Small intestine (tissue), 7 donors: ENCODE measurements around the gene CBX7. TPM values are rescaled to one million over a fixed set of nuclear protein-coding genes. Genes with fewer than 3 reads are reported as not detected.

ENCODE experiments used
- DNase-seq, 2 donors: peaks; one replicate each; pipeline versions ENCODE4 v3.0.0 to v3.0.0-alpha.2; 2013
- FAIRE-seq: peaks from 2 replicates; lab custom pipeline; 2012; peaks lifted over from hg19 to GRCh38; lab: Jason Lieb, UNC
- H3K27ac ChIP-seq, 3 donors: one replicate each; pipeline ENCODE4 v1.5.1; 2013; ENCODE audit warnings: low read length in 2 of 3, mild to moderate bottlenecking in 2 of 3, control low read depth in 1 of 3, inconsistent platforms in 1 of 3, low read depth in 1 of 3, moderate library complexity in 1 of 3
- H3K27me3 ChIP-seq, 3 donors: one replicate each; pipeline ENCODE4 v1.6.1; 2013; ENCODE audit warnings: low read length in 3 of 3, inconsistent platforms in 1 of 3; ENCODE audit not compliant: control insufficient read depth in 3 of 3, insufficient read depth in 3 of 3
- H3K36me3 ChIP-seq, 3 donors: one replicate each; pipeline ENCODE4 v1.6.1; 2013; ENCODE audit warnings: low read length in 3 of 3, inconsistent platforms in 1 of 3, low read depth in 1 of 3, mild to moderate bottlenecking in 1 of 3, moderate library complexity in 1 of 3; ENCODE audit not compliant: control insufficient read depth in 3 of 3, insufficient read depth in 2 of 3
- H3K4me1 ChIP-seq, 3 donors: one replicate each; pipeline ENCODE4 v1.6.1; 2013; ENCODE audit warnings: low read length in 2 of 3, inconsistent platforms in 1 of 3, low read depth in 1 of 3, mild to moderate bottlenecking in 1 of 3, moderate library complexity in 1 of 3; ENCODE audit not compliant: control insufficient read depth in 3 of 3, insufficient read depth in 2 of 3
- H3K4me3 ChIP-seq, 3 donors: one replicate each; pipeline ENCODE4 v1.5.1; 2013; ENCODE audit warnings: low read length in 3 of 3, control low read depth in 1 of 3, inconsistent platforms in 1 of 3, low read depth in 1 of 3, mild to moderate bottlenecking in 1 of 3, moderate library complexity in 1 of 3
- H3K9me3 ChIP-seq, 2 donors: one replicate each; pipeline ENCODE4 v1.6.1; 2013; ENCODE audit warnings: low read depth in 1 of 2, low read length in 1 of 2; ENCODE audit not compliant: control insufficient read depth in 2 of 2, insufficient read depth in 1 of 2
- whole genome bisulfite sequencing, 3 donors: extraction: QIAGEN DNeasy Blood & Tissue Kit; methylation state at CpG; one replicate each; pipeline ENCODE4 v1.1.7; 2013; 5-methylcytosine and 5-hydroxymethylcytosine counted together
- polyA plus RNA-seq, 4 donors: library from polyadenylated mRNA; stranded (reverse) in 3 of 4; unstranded in 1 of 4; fragments of 200-250 nt in 3 of 4; fragments of 120-200 nt in 1 of 4; gene quantifications; one replicate each; pipeline versions ENCODE4 v1.2.1 to v1.2.3, GENCODE V29; 2013
- donor health status: healthy with polysubstance abuse.
- donor health status: control.
- donor health status: control.
- donor health status: Bipolar disorder and iron deficiency.
- donor health status: healthy.

CBX7 gene
- polyA plus RNA-seq, 4 donors: 9.8 to 29.8 (median 21.2) TPM

DNA sequence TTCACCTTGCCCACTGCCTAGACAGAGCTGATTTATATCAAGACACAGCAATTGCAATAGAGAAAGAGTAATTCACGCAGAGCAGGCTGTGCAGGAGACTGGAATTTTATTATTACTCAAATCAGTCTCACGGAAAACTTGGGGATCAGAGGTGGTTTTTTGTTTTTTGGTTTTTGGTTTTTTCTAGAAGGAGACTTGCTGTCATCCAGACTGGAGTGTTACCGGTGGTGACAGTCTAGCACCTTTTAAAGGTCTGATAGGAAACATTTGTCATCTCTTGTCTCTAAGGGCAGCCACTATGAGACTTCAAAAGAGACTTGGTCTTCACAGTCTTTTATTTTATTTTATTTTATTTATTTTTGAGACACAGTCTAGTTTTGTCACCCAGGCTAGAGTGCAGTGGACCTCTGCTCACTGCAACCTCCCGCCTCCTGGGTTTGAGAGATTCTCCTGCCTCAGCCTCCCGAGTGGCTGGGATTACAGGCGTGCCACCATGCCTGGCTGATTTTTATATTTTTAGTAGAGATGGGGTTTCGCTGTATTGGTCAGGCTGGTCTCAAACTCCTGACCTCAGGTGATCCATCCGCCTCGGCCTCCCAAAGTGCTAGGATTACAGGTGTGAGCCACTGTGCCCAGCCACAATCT lies 36.4 kb downstream of the CBX7 start:
- Histone ChIP-seq H3K27ac (no peak overlapping the region), H3K4me3 (no peak overlapping the region), H3K36me3 (no peaks in the 10 kb centered on the region), H3K27me3 (peaks cover 0 to 27% (median 0%) of the 10 kb centered on the region in 3 donors), H3K4me1 (peaks cover 0 to 5% (median 0%) of the 10 kb centered on the region in 3 donors), H3K9me3 (no peaks in the 10 kb centered on the region)
- no peak for DNase-seq
- WGBS, 3 donors: 73 to 87% (median 79%) methylated on average over 9 of the region's 9 CpGs
- FAIRE-seq: no peak

DNA sequence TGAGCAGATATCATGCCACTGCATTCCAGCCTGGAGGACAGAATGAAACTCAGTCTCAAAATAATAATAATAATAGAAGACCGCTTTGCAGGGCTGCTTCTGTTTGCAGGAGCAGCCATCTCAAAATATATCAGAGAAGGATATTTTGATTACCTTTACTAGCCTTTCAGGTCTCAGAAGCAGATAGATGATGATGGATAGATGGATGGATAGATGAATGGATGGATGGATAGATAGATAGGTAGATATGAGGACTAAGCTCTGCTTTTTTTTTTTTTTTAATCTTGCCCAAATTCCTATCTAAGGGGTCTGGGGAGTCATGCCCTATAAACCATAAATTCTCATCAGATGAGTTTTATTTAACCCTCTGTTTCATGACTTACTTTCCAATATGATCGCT lies 36.9 kb downstream of the CBX7 start:
- H3K36me3 ChIP-seq: no peaks in the 10 kb centered on the region
- peaks cover 0 to 5% (median 0%) of the 10 kb centered on the region in 3 donors for H3K4me1 ChIP-seq
- no peak overlapping the region for H3K27ac ChIP-seq
- H3K9me3 ChIP-seq: no peaks in the 10 kb centered on the region
- DNase-seq: no peak
- WGBS, 3 donors: 79 to 84% (median 80%) methylated on average over 2 of the region's 2 CpGs
- no peak for FAIRE-seq
- no peak overlapping the region for H3K4me3 ChIP-seq
- H3K27me3 ChIP-seq: peaks cover 0 to 28% (median 0%) of the 10 kb centered on the region in 3 donors

DNA sequence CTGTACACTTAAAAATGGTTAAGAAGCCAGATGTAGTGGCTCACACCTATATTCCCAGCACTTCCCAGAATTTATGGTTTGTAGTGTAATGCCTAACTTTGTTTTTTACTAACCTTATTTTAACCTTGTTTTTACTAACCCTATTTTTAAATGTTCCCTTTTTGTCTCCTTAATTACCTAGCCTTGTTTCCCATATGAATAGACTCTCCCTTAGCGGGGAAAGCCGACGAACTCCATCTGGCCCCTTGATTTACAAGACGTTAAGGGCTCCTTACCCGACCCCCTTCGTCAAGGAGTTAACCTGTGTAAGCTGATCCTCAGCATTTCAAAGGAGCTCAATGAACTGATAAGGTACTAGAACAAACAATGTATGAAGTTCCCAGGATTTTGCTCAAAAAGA lies 38.4 kb downstream of the CBX7 start:
- H3K4me3 ChIP-seq: no peak overlapping the region
- H3K36me3 ChIP-seq: no peaks in the 10 kb centered on the region
- no peak for FAIRE-seq
- peaks cover 0 to 28% (median 0%) of the 10 kb centered on the region in 3 donors for H3K27me3 ChIP-seq
- 14 to 42% (median 36%) methylated on average over 6 of the region's 6 CpGs for WGBS, 3 donors
- H3K4me1 ChIP-seq: peaks cover 0 to 5% (median 0%) of the 10 kb centered on the region in 3 donors
- H3K27ac ChIP-seq: no peak overlapping the region
- H3K9me3 ChIP-seq: no peaks in the 10 kb centered on the region
- no peak for DNase-seq

DNA sequence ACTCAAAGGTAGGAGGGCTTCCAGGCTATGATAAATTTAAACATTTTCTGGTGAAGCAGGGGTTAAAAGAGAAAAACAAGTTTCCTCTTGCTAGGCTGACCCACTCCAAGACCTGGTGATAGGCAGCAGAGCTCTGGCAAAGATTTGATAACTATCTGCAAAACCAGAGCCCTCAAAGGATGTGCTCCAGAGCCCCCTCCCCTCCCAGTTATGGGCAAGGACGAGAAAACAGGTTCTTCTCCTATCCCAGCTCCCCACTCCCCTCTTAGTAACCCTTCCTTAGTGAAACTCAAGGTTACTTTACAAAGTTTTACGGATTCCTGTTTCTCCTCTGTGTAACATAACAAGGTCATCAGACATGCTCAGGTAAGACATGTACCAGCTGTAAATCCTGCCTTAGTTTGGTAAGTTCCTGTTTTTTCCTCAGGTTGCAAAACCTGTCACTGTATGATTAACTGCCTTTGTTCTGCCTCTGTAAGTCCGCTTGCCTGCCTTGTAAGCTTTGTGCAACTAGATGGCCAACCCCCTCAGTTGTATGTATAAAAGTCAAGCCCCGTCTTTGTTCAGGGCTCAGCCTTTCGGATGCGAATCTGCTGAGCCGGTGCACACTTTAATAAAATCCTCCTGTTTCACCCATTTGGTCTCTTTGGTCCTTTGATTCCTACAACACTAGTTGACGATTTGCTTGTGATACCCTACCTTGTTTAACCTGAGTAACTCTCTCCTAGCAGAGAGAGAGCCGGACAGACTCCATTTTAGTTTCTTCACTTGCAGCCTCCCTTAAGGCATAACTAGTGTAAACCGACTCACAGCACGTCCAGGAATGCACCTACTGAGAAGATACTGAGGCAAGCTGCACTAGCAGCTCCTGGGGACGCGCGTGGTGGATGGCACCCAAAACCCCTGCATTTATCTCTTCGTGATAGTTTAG lies 41.6 kb downstream of the CBX7 start:
- peaks cover 0 to 25% (median 0%) of the 10 kb centered on the region in 3 donors for H3K27me3 ChIP-seq

DNA sequence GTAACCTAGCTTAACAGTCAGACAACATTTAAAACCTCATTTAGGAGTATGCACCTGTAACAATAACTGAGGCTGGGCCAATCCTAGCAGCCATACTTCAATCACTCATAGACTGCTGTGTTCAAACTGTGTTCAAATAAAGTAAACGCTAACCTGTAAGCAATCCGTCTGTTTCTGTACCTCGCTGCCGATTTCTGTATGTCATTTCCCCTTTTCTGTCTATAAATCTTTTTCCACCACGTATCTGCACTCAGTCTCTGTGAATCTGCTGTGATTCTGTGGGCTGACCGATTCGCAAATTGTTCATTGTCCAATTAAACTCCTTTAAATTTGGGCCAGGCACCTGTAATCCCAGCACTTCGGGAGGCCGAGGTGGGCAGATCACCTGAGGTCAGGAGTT lies 43.1 kb downstream of the CBX7 start:
- no peak for FAIRE-seq
- WGBS, 3 donors: 79 to 89% (median 84%) methylated on average over 9 of the region's 9 CpGs
- H3K4me1 ChIP-seq: no peaks in the 10 kb centered on the region

More for the DNA sequence above, 41.6 kb downstream of the CBX7 start:
- no peak overlapping the region for H3K27ac ChIP-seq
- FAIRE-seq: no peak
- 64 to 78% (median 75%) methylated on average over 15 of the region's 15 CpGs for WGBS, 3 donors
- DNase-seq: peak in 1 of 2 donors; percentile 18
- no peaks in the 10 kb centered on the region for H3K9me3 ChIP-seq
- H3K36me3 ChIP-seq: no peaks in the 10 kb centered on the region
- H3K4me1 ChIP-seq: no peaks in the 10 kb centered on the region
- H3K4me3 ChIP-seq: no peak overlapping the region

DNA sequence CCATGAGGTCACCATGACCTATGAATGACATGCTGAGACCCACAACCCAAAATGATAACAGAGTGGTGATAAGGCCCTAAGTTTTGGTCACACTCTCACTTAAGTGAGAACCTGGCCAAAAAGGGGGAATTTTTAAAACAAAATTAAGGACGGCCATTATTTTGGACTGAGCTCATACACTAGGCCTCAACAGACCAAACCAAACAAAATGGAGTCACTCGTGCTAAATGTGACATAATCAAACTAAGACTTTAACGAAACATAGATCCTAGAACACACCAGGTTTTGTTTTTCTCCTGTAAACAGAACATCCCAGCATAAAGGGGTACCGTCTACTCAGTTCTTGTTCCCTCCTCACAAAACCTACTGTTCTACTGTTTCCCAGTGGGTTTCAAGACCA lies 44.0 kb downstream of the CBX7 start:
- no peak overlapping the region for H3K4me3 ChIP-seq
- WGBS, 3 donors: 93 to 95% (median 94%) methylated on average over 4 of the region's 4 CpGs
- no peaks in the 10 kb centered on the region for H3K9me3 ChIP-seq
- H3K27me3 ChIP-seq: peaks cover 0 to 5% (median 0%) of the 10 kb centered on the region in 3 donors
- no peaks in the 10 kb centered on the region for H3K36me3 ChIP-seq
- no peak overlapping the region for H3K27ac ChIP-seq
- FAIRE-seq: no peak
- DNase-seq: no peak
- no peaks in the 10 kb centered on the region for H3K4me1 ChIP-seq

More for the DNA sequence above, 43.1 kb downstream of the CBX7 start:
- no peaks in the 10 kb centered on the region for H3K9me3 ChIP-seq
- no peak overlapping the region for H3K27ac ChIP-seq
- no peak for DNase-seq
- no peaks in the 10 kb centered on the region for H3K36me3 ChIP-seq
- peaks cover 0 to 12% (median 0%) of the 10 kb centered on the region in 3 donors for H3K27me3 ChIP-seq
- H3K4me3 ChIP-seq: no peak overlapping the region

DNA sequence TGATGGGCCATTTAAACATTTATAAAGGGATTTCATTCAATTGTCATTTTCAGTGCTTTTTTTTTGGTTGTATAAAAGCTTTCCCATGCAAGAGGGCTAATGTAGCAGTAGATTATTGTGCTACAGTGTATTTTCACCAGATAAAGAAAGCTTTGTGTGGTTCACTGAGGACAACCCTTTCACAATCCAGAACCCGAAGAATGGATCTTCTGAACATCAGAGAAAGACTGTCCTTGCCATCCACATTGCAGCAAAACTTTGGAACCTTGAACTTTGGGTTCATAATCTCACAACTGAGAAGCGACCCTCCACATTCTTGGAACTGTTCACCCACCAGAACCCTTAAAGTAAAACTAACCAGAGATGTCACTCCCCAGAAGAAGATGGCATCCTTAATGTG lies 46.2 kb downstream of the CBX7 start:
- no peaks in the 10 kb centered on the region for H3K36me3 ChIP-seq
- no peak for FAIRE-seq
- no peak overlapping the region for H3K27ac ChIP-seq
- no peaks in the 10 kb centered on the region for H3K9me3 ChIP-seq
- DNase-seq: no peak
- no peak overlapping the region for H3K4me3 ChIP-seq
- H3K4me1 ChIP-seq: no peaks in the 10 kb centered on the region
- H3K27me3 ChIP-seq: peaks cover 0 to 3% (median 0%) of the 10 kb centered on the region in 3 donors
- WGBS, 3 donors: 54 to 75% (median 54%) methylated on average over 2 of the region's 2 CpGs

DNA sequence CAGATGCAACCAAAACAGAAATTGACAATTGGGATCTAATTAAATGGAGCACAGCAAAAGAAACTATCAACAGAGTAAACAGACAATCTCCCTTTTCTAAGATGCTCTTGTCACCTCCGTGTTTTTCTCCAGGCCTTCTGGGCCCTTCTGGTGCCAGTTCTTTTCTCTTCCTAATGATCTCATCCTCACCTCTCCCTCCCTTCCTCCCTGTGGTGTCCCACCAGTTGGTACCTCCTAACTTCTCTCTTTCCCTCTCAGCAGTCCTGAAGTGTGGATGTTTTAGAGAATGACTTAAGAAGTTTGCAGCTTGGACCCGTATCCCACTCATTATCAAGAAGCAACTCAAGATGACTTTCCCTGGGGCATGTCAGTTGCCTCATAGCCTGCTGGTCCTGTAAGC lies 49.0 kb downstream of the CBX7 start:
- no peaks in the 10 kb centered on the region for H3K36me3 ChIP-seq
- no peak for DNase-seq
- H3K9me3 ChIP-seq: no peaks in the 10 kb centered on the region
- no peak for FAIRE-seq
- no peaks in the 10 kb centered on the region for H3K27me3 ChIP-seq
- no peak overlapping the region for H3K27ac ChIP-seq
- 68 to 75% (median 74%) methylated on average over 2 of the region's 2 CpGs for WGBS, 3 donors
- no peak overlapping the region for H3K4me3 ChIP-seq
- H3K4me1 ChIP-seq: no peaks in the 10 kb centered on the region
